GM12801 (cell line): ENCODE measurements around the gene MEI1.

Source experiments
- TF ChIP-seq, protein P1 (sequence below): IDR thresholded peaks from one replicate; pipeline ENCODE4 v1.5.1; 2011; ENCODE audit warnings: control low read depth; ENCODE audit not compliant: insufficient read length; ENCODE audit errors: extremely low read depth

The MEI1 gene

DNA sequence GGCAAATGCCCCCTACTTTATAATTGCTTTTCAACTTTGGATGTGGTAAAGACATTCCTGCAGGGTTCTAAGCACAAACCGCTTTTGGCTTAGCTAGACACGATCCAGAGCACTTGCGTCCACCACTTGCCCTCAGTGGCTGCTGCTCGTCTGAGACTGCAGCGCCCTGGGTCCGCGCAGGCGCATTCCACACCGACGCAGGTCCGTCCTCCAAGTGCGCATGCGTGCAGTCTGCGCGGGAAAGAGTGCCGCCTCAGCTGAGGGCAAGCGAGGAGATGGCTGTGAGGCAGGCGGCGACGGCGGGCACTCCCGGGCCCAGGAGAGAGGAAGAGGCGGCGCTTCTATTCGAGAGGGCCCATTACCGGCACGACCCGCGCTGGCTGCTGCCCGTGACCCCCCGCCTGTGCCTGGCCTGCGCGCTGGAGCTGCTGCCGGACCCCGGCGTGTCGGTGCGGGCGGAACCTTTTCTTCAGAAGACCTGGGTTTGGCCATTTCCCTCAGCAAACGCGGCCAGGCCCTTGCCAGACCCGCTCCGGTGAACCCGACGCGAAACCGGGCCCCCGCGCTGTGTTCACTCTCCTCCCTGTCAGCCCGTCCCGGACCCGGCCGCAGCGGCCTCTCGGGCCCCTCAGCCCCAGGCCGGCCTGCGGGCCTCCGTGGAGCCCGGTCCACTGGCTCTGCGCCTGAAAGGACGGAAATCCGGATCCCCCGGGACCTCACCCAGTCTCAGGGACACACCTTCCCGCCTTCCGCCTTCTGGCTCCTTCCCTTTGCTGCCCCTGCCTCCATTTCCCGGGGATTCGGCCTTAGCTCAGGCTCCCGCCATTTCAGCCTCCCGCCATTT lies at the start of gene MEI1:
TSS of gene MEI1 (plus strand) at position 240 of the 844 bp plus-strand sequence. CDS start at position 276, 36 bp downstream.
- TF ChIP-seq, protein P1, sequence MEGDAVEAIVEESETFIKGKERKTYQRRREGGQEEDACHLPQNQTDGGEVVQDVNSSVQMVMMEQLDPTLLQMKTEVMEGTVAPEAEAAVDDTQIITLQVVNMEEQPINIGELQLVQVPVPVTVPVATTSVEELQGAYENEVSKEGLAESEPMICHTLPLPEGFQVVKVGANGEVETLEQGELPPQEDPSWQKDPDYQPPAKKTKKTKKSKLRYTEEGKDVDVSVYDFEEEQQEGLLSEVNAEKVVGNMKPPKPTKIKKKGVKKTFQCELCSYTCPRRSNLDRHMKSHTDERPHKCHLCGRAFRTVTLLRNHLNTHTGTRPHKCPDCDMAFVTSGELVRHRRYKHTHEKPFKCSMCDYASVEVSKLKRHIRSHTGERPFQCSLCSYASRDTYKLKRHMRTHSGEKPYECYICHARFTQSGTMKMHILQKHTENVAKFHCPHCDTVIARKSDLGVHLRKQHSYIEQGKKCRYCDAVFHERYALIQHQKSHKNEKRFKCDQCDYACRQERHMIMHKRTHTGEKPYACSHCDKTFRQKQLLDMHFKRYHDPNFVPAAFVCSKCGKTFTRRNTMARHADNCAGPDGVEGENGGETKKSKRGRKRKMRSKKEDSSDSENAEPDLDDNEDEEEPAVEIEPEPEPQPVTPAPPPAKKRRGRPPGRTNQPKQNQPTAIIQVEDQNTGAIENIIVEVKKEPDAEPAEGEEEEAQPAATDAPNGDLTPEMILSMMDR: no peak

DNA sequence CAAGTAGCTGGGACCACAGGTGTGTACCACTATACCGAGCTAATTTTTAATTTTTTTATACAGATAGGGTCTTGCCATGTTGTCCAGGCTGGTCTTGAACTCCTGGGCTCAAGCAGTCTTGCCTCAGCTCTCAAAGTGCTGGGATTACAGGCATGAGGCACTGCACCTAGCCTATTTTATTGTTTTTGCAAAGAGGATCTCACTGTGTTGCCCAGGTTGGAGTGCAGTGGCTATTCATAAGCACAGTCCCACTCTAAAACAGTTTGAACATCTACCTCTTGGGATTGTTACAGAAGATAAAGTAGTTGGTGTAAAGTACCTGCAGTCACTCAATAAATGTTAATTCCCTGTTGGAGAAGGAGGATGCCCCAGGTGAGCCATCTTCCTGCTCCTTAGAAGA lies 49.1 kb upstream of the MEI1 start:
- TF ChIP-seq, protein P1: no peak

DNA sequence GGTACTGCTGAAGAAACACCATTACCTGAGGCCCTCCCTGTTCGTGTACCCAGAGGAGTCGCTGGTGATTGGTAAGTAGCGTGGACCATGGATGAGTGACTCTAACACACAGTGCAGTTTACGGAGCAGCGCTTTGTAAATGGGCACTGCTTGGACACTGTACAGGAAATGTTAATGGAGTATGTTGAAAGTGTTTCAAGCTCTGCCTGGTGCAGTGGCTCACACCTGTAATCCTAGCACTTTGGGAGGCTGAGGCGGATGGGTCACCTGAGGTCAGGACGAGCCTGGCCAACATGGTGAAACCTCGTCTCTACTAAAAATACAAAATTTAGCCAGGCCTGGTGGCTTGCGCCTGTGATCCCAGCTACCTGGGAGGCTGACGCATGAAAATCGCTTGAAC lies 48.5 kb upstream of the MEI1 start:
- TF ChIP-seq, protein P1: no peak

DNA sequence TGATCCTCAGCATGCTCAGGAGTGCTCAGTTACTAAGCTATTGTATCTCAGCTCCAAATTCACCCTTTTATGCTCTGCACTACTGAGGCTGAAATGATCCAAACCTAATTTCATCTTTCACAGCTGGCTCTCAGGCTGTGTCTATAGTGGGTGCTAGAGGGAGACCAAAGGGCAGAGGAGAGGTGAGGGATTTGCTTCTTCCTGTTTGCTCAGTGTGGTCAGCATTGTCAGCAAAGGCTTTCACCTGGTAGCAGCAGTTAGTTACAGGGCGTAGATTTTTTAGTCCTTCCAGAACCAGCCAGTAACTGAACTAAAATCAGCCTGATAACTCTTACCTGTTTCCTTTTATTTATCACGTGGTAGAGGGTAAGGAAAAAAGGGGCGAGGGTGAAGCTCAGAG lies 45.0 kb upstream of the MEI1 start:
- TF ChIP-seq, protein P1: no peak

DNA sequence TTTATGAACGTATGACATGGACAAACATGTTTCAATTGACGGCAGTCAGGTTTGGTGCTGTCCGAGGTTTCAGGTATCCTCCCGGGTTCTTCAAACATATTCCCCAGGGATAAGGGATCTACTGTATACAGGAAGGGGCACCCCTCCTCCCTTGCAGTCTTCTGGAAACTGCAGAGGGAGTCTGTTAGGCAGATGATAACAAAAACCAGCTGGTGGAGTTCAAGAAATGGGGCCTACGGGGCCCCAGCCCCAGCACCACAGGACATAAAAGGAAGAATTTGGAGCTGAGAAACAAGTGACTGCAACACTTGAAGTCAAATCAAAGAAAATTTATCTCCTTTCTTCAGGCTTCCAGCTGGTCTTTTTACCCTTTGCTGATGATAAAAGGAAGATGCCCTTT lies 42.7 kb upstream of the MEI1 start:
- TF ChIP-seq, protein P1: no peak

GRCh38 chr22:41657709-41658108 lies 41.6 kb upstream of the MEI1 start:
- TF ChIP-seq, protein P1: no peak

- TF ChIP-seq, protein P1: no peak
Measured at GRCh38 chr22:41658869-41659268, 40.4 kb upstream of the MEI1 start.
